H1 (cell line): ENCODE measurements around the gene ZC3H14. TPM values are rescaled to one million over a fixed set of nuclear protein-coding genes. Genes with fewer than 3 reads are reported as not detected.

Source experiments
- CHD2 ChIP-seq: IDR thresholded peaks from 2 replicates; pipeline ENCODE4 v1.6.1; 2012; ENCODE audit warnings: low read length, improper control_type of control experiment
- GABPA ChIP-seq: IDR thresholded peaks from 2 replicates; pipeline ENCODE4 v1.6.1; 2011; ENCODE audit warnings: mild to moderate bottlenecking, low read length, moderate library complexity, borderline replicate concordance; ENCODE audit not compliant: insufficient read depth
- JUN ChIP-seq: IDR thresholded peaks from 2 replicates; pipeline ENCODE4 v1.6.1; 2011; ENCODE audit warnings: low read depth, mild to moderate bottlenecking, improper control_type of control experiment, low read length
- RXRA ChIP-seq: IDR thresholded peaks from 2 replicates; pipeline ENCODE4 v1.6.1; 2011; ENCODE audit warnings: low read depth, mild to moderate bottlenecking, low read length, moderate library complexity; ENCODE audit not compliant: insufficient read depth
- TAF1 ChIP-seq: IDR thresholded peaks from 2 replicates; pipeline ENCODE4 v1.6.1; 2011; ENCODE audit warnings: mild to moderate bottlenecking, low read depth, low read length
- polyA plus RNA-seq, 7 experiments: library from polyadenylated mRNA; depleted of rRNA in 3 of 7; stranded (reverse) in 5 of 7; unstranded in 2 of 7; fragments of >200 nt in 5 of 7; fragments of 200-250 nt in 2 of 7; gene quantifications; 1 replicate in 5 of 7; 2 replicates in 1 of 7; 4 replicates in 1 of 7; pipeline versions ENCODE4 v1.2.1 to v1.2.3, GENCODE V29; 2011 to 2013; ENCODE audit warnings: missing spikeins in 2 of 7, mixed read lengths in 2 of 7
- total RNA-seq: library from RNA; stranded (reverse); fragmentation: NEBNext Ultra II Directional; extraction: Animal tissue kit (Norgen Biotek cat#: 25700); gene quantifications from 2 replicates; pipeline ENCODE4 v1.2.1, GENCODE V29; 2021
- TF ChIP-seq, protein P1 (sequence below): IDR thresholded peaks from 2 replicates; pipeline ENCODE4 v1.6.1; 2011; ENCODE audit warnings: low read length, improper control_type of control experiment
- TF ChIP-seq, protein P2 (sequence below): IDR thresholded peaks from 2 replicates; pipeline ENCODE4 v1.6.1; 2012; ENCODE audit warnings: low read length, inconsistent platforms

ZC3H14 gene
- total and polyA plus RNA-seq, 2 of the 8 experiments (the other 6 are each of a cell fraction or from before 2014, with no cell fraction given): 86.0 to 99.1 TPM

DNA sequence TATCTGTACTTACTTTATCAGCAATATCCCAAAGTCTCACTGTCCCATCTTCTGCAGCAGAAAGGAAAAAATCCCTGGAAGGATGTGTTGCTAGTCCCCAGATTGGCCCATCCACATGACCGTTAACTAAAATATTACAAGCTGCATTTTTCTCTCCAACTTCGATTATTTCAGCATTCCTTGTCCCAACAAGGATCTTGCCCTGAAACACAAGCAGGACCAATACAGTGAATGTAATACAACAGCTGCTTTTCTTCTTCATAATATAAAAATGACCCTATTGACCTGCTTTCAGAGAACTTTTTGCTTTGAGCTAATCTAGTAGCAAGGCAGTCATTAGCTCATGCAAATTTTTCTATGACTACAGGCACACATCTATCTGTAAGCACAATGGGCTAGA, 58.3 kb downstream of the ZC3H14 start (continued):
- TF ChIP-seq, protein P1, sequence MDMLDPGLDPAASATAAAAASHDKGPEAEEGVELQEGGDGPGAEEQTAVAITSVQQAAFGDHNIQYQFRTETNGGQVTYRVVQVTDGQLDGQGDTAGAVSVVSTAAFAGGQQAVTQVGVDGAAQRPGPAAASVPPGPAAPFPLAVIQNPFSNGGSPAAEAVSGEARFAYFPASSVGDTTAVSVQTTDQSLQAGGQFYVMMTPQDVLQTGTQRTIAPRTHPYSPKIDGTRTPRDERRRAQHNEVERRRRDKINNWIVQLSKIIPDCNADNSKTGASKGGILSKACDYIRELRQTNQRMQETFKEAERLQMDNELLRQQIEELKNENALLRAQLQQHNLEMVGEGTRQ: no peak
- TF ChIP-seq GABPA (no peak), RXRA (no peak), JUN (no peak), TAF1 (no peak), CHD2 (no peak)
- TF ChIP-seq, protein P2, sequence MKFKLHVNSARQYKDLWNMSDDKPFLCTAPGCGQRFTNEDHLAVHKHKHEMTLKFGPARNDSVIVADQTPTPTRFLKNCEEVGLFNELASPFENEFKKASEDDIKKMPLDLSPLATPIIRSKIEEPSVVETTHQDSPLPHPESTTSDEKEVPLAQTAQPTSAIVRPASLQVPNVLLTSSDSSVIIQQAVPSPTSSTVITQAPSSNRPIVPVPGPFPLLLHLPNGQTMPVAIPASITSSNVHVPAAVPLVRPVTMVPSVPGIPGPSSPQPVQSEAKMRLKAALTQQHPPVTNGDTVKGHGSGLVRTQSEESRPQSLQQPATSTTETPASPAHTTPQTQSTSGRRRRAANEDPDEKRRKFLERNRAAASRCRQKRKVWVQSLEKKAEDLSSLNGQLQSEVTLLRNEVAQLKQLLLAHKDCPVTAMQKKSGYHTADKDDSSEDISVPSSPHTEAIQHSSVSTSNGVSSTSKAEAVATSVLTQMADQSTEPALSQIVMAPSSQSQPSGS: no peak
